AML-193 (cell line): ENCODE data around the gene TGFBR3.

Source experiments
- DNase-seq, 2 experiments: peaks; one replicate each; lab custom pipeline; 2025; lab: John Stamatoyannopoulos, UW

Gene TGFBR3

GRCh38 chr1:91799159-91799558 is 86.8 kb downstream of the TGFBR3 start:
- no peak for DNase-seq

GRCh38 chr1:91798740-91799139 is 87.2 kb downstream of the TGFBR3 start:
- no peak for DNase-seq

- DNase-seq = no peak
Observed at GRCh38 chr1:91798241-91798648, 87.7 kb downstream of the TGFBR3 start.

- no peak for DNase-seq
Observed at GRCh38 chr1:91797164-91797563, 88.8 kb downstream of the TGFBR3 start.

- no peak for DNase-seq
Observed at GRCh38 chr1:91796390-91796654, 89.6 kb downstream of the TGFBR3 start.

GRCh38 chr1:91795591-91796389 is 90.2 kb downstream of the TGFBR3 start:
- DNase-seq = no peak

- DNase-seq = no peak
Observed at GRCh38 chr1:91793877-91794276, 92.1 kb downstream of the TGFBR3 start.

GRCh38 chr1:91793189-91793588 is 92.8 kb downstream of the TGFBR3 start:
- DNase-seq = no peak

- no peak for DNase-seq
Observed at GRCh38 chr1:91792489-91793071, 93.4 kb downstream of the TGFBR3 start.

- no peak for DNase-seq
Observed at GRCh38 chr1:91791691-91792488, 94.1 kb downstream of the TGFBR3 start.

GRCh38 chr1:91791103-91791502 is 94.8 kb downstream of the TGFBR3 start:
- no peak for DNase-seq

- DNase-seq = no peak
Observed at GRCh38 chr1:91790392-91790791, 95.6 kb downstream of the TGFBR3 start.

- no peak for DNase-seq
Observed at GRCh38 chr1:91789273-91789997, 96.5 kb downstream of the TGFBR3 start.

GRCh38 chr1:91787919-91788318 is 98.0 kb downstream of the TGFBR3 start:
- DNase-seq = no peak

GRCh38 chr1:91784616-91785015 is 101.3 kb downstream of the TGFBR3 start:
- DNase-seq = no peak

GRCh38 chr1:91784191-91784590 is 101.8 kb downstream of the TGFBR3 start:
- DNase-seq = no peak

GRCh38 chr1:91783423-91784170 is 102.4 kb downstream of the TGFBR3 start:
- DNase-seq = no peak

GRCh38 chr1:91781901-91782622 is 103.9 kb downstream of the TGFBR3 start:
- no peak for DNase-seq

GRCh38 chr1:91781371-91781825 is 104.6 kb downstream of the TGFBR3 start:
- DNase-seq = no peak

GRCh38 chr1:91779548-91780021 is 106.4 kb downstream of the TGFBR3 start:
- DNase-seq = no peak

GRCh38 chr1:91778964-91779363 is 107.0 kb downstream of the TGFBR3 start:
- DNase-seq = no peak
